RWPE2 (cell line): ENCODE measurements around the gene KCNMA1.

Source experiments
- ATAC-seq: fragments of 200-7000 bp; cut with Tn5 transposase; 3 replicates; pipeline ENCODE4 v1.9.1; 2021; ENCODE audit warnings: low read depth
- DNase-seq: peaks from one replicate; pipeline ENCODE4 v3.0.0-alpha.2; 2020; ENCODE audit warnings: low spot score
- H3K27ac ChIP-seq: fragments of 450-650 bp; 2 replicates; pipeline ENCODE4 v1.5.1; 2017; ENCODE audit warnings: mild to moderate bottlenecking; ENCODE audit not compliant: poor library complexity, severe bottlenecking
- H3K27me3 ChIP-seq: fragments of 250-450 bp; sonication (Bioruptor Pico); 2 replicates; pipeline ENCODE4 v1.5.1; 2021; ENCODE audit warnings: mild to moderate bottlenecking, moderate library complexity; ENCODE audit not compliant: insufficient read depth, poor library complexity, severe bottlenecking
- H3K36me3 ChIP-seq: fragments of 250-450 bp; sonication (Bioruptor Pico); 2 replicates; pipeline ENCODE4 v1.5.1; 2020; ENCODE audit warnings: low read depth, mild to moderate bottlenecking, moderate library complexity
- H3K4me1 ChIP-seq: fragments of 250-450 bp; sonication (Bioruptor Pico); 2 replicates; pipeline ENCODE4 v1.5.1; 2021; ENCODE audit warnings: mild to moderate bottlenecking, moderate library complexity; ENCODE audit not compliant: insufficient read depth, poor library complexity, severe bottlenecking
- H3K4me3 ChIP-seq: fragments of 250-450 bp; sonication (Bioruptor Pico); 2 replicates; pipeline ENCODE4 v1.5.1; 2021; ENCODE audit warnings: mild to moderate bottlenecking, moderate library complexity; ENCODE audit not compliant: severe bottlenecking
- H3K9me3 ChIP-seq: fragments of 250-450 bp; sonication (Bioruptor Pico); 2 replicates; pipeline ENCODE4 v1.5.1; 2021; ENCODE audit warnings: mild to moderate bottlenecking, moderate library complexity; ENCODE audit not compliant: severe bottlenecking
- CTCF ChIP-seq: fragments of 450-650 bp; IDR thresholded peaks from one replicate; pipeline ENCODE4 v1.5.1; 2017; ENCODE audit warnings: mild to moderate bottlenecking, moderate library complexity; ENCODE audit not compliant: poor library complexity, severe bottlenecking

The KCNMA1 gene

GRCh38 chr10:77074104-77074624, 563.4 kb downstream of the KCNMA1 start:
- DNase-seq (no peak), ATAC-seq (no peak)
- Histone ChIP-seq H3K27me3 (no peaks in the 10 kb centered on the region), H3K36me3 (peaks cover 3% of the 10 kb centered on the region; the same call in 1 of the 2 replicates), H3K27ac (no peak overlapping the region), H3K4me1 (no peaks in the 10 kb centered on the region), H3K9me3 (no peaks in the 10 kb centered on the region), H3K4me3 (no peak overlapping the region)
- no peak for TF ChIP-seq CTCF

GRCh38 chr10:77073663-77073960, 564.0 kb downstream of the KCNMA1 start:
- ATAC-seq = no peak
- Histone ChIP-seq H3K4me1 (no peaks in the 10 kb centered on the region), H3K27me3 (no peaks in the 10 kb centered on the region), H3K36me3 (peaks cover 3% of the 10 kb centered on the region; the same call in 1 of the 2 replicates), H3K27ac (no peak overlapping the region), H3K9me3 (no peaks in the 10 kb centered on the region), H3K4me3 (no peak overlapping the region)
- DNase-seq = no peak
- no peak for TF ChIP-seq CTCF

GRCh38 chr10:77072836-77073662, 564.6 kb downstream of the KCNMA1 start:
- TF ChIP-seq CTCF = no peak
- ATAC-seq = no peak
- Histone ChIP-seq H3K4me3 (no peak overlapping the region), H3K4me1 (no peaks in the 10 kb centered on the region), H3K36me3 (no peaks in the 10 kb centered on the region), H3K27ac (no peak overlapping the region), H3K9me3 (no peaks in the 10 kb centered on the region), H3K27me3 (no peaks in the 10 kb centered on the region)
- DNase-seq = no peak

- ATAC-seq (no peak), DNase-seq (no peak)
- no peak for TF ChIP-seq CTCF
- Histone ChIP-seq H3K36me3 (no peaks in the 10 kb centered on the region), H3K4me1 (no peaks in the 10 kb centered on the region), H3K27ac (no peak overlapping the region), H3K9me3 (no peaks in the 10 kb centered on the region), H3K27me3 (no peaks in the 10 kb centered on the region), H3K4me3 (no peak overlapping the region)
Measured at GRCh38 chr10:77072361-77072835, 565.2 kb downstream of the KCNMA1 start.

GRCh38 chr10:77071956-77072355, 565.7 kb downstream of the KCNMA1 start:
- no peak for ATAC-seq
- no peak for TF ChIP-seq CTCF

More at GRCh38 chr10:77071956-77072355, 565.7 kb downstream of the KCNMA1 start:
- H3K9me3 ChIP-seq = no peaks in the 10 kb centered on the region
- no peak overlapping the region for H3K4me3 ChIP-seq
- no peak for DNase-seq
- H3K27me3 ChIP-seq = no peaks in the 10 kb centered on the region
- no peak overlapping the region for H3K27ac ChIP-seq
- no peaks in the 10 kb centered on the region for H3K4me1 ChIP-seq
- no peaks in the 10 kb centered on the region for H3K36me3 ChIP-seq
